Left lung (tissue), 10 donors: ENCODE data around the gene CCDC171. TPM values are rescaled to one million over a fixed set of nuclear protein-coding genes. Genes with fewer than 3 reads are reported as not detected.
"Not testable (repeated sequence)": the region's sequence is repeated elsewhere in the genome, so short reads cannot be mapped to it uniquely, and the experiment has no call there.

Experiments used
- ATAC-seq: fragments of 200-7000 bp; cut with Tn5 transposase; one replicate; pipeline ENCODE4 v1.9.1; 2020; ENCODE audit warnings: moderate library complexity
- DNase-seq, 4 donors: peaks; one replicate each; pipeline ENCODE4 v3.0.0-alpha.2; 2013 to 2020
- H3K27ac ChIP-seq, 2 donors: fragments of 200-600 bp; sonication (generic) in 1 of 2; one replicate each; pipeline versions ENCODE4 v1.5.0 to v1.8.0; 2020 to 2021
- H3K27me3 ChIP-seq, 2 donors: fragments of 200-600 bp; sonication (generic) in 1 of 2; one replicate each; pipeline versions ENCODE4 v1.5.0 to v1.8.0; 2020 to 2021
- H3K36me3 ChIP-seq, 2 donors: fragments of 200-600 bp; sonication (generic) in 1 of 2; one replicate each; pipeline versions ENCODE4 v1.5.0 to v1.8.0; 2020 to 2021
- H3K4me1 ChIP-seq, 2 donors: fragments of 200-600 bp; one replicate each; pipeline ENCODE4 v1.8.0; 2021
- H3K4me3 ChIP-seq, 2 donors: fragments of 200-600 bp; sonication (generic) in 1 of 2; one replicate each; pipeline versions ENCODE4 v1.5.0 to v1.8.0; 2020 to 2021; ENCODE audit warnings: mild to moderate bottlenecking in 1 of 2
- H3K9me3 ChIP-seq, 2 donors: fragments of 200-600 bp; sonication (generic) in 1 of 2; one replicate each; pipeline versions ENCODE4 v1.5.0 to v1.8.0; 2020 to 2021
- intact Hi-C, 2 donors: fragments of 100-400 bp; cut with DNase I; formaldehyde crosslinking; loops; one replicate each; pipeline versions ENCODE4 v1.11.2 to v1.14.2; 2022
- polyA plus RNA-seq, 6 donors: library from polyadenylated mRNA; unstranded; fragments of 120-200 nt; gene quantifications; one replicate each; pipeline ENCODE4 v1.2.1, GENCODE V29; 2013; ENCODE audit not compliant: insufficient read length in 6 of 6
- total RNA-seq, 2 donors: library from RNA; stranded (reverse); fragmentation: NEBNext Ultra II Directional; extraction: Animal tissue kit (Norgen Biotek cat#: 25700); gene quantifications; one replicate each; pipeline ENCODE4 v1.2.1, GENCODE V29; 2021
- TF ChIP-seq, protein P1 (sequence below), 2 donors: fragments of 200-600 bp; sonication (generic) in 1 of 2; IDR thresholded peaks; one replicate each; pipeline versions ENCODE4 v1.5.0 to v1.8.0; 2021; ENCODE audit warnings: antibody characterized with exemption in 2 of 2
- donor health status: DM: no; HTN: yes; CAD: no.
- donor health status: DM: no; HTN: no; CAD: no.

The CCDC171 gene
- total and polyA plus RNA-seq, 8 donors: 2.0 to 11.2 (median 10.0) TPM

DNA sequence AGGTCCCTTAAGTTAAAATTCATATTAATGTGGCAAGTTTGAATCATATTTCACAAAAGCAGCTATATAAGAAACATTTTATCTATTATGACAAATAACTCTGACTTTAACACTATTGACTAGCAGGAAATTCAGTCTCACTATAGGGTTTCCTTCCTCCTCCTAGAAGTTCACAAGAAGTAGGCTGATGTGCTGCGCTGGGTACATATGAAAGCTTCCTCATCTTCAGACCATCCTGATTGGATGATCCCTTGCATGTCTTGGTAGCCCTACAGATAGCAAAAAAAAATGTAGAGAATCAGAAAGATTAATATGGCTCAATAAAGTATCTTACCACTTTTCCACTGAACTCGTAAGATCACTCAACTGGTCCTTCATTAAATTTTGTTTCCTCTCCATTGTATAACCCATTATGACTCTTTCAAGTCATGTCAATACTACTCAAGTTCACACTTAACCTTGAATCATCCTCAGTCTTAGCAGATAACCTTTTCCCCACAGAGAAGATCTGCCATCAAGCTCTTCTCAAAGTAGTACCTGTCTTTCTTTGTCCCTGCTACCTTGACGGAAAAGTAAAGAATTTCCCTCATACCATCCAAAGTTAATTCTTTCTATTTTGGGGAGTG lies 30.6 kb upstream of the CCDC171 start:
- H3K36me3 ChIP-seq: no peaks in the 10 kb centered on the region
- H3K4me3 ChIP-seq: no peak overlapping the region
- TF ChIP-seq, protein P1, sequence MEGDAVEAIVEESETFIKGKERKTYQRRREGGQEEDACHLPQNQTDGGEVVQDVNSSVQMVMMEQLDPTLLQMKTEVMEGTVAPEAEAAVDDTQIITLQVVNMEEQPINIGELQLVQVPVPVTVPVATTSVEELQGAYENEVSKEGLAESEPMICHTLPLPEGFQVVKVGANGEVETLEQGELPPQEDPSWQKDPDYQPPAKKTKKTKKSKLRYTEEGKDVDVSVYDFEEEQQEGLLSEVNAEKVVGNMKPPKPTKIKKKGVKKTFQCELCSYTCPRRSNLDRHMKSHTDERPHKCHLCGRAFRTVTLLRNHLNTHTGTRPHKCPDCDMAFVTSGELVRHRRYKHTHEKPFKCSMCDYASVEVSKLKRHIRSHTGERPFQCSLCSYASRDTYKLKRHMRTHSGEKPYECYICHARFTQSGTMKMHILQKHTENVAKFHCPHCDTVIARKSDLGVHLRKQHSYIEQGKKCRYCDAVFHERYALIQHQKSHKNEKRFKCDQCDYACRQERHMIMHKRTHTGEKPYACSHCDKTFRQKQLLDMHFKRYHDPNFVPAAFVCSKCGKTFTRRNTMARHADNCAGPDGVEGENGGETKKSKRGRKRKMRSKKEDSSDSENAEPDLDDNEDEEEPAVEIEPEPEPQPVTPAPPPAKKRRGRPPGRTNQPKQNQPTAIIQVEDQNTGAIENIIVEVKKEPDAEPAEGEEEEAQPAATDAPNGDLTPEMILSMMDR (IDR thresholded peaks at IDR 0.05): no peak
- no peak overlapping the region for H3K27ac ChIP-seq
- no peaks in the 10 kb centered on the region for H3K4me1 ChIP-seq
- intact Hi-C loops: no loop called here
- no peaks in the 10 kb centered on the region for H3K9me3 ChIP-seq
- no peak for DNase-seq
- H3K27me3 ChIP-seq: no peaks in the 10 kb centered on the region
- ATAC-seq: no peak

DNA sequence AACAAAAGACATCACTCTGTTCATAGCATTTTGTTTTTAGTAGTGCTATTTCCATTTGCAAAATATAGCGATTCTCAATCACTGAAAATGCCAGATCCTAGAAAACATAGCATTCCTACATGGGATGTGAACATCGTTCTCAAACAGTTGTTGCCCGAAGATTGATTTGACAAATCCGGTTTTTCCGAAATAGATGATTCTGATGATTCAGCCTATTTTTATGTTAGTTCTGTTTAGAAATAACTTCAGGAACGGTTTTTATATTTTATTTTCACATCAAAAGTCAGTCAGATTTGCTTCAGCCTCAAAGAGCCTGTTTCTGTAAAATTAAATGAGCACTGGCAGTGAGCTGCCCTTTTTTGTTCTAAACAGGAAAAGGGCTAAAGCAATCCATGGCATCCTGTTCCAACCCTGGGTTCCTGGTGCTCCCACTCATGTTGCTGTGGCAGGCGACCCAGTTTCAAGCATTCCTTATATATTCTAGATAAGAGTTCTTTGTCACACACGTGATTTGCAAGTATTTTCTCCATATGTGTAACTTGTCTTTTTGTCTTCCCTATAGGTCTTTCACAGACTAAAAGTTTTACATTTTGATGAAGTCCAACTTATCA lies 27.9 kb upstream of the CCDC171 start:
- no peak for ATAC-seq

GRCh38 chr9:15525958-15526357 lies 26.9 kb upstream of the CCDC171 start:
- H3K9me3 ChIP-seq: no peaks in the 10 kb centered on the region
- no peak overlapping the region for H3K4me3 ChIP-seq
- no peaks in the 10 kb centered on the region for H3K36me3 ChIP-seq
- TF ChIP-seq, protein P1 (IDR thresholded peaks at IDR 0.05): no peak
- no peak for DNase-seq
- no peak for ATAC-seq
- H3K4me1 ChIP-seq: no peaks in the 10 kb centered on the region
- no peak overlapping the region for H3K27ac ChIP-seq
- intact Hi-C loops: no loop called here
- H3K27me3 ChIP-seq: no peaks in the 10 kb centered on the region

More for the DNA sequence above, 27.9 kb upstream of the CCDC171 start:
- Histone ChIP-seq H3K9me3 (no peaks in the 10 kb centered on the region), H3K27ac (no peak overlapping the region), H3K27me3 (no peaks in the 10 kb centered on the region), H3K36me3 (no peaks in the 10 kb centered on the region), H3K4me1 (no peaks in the 10 kb centered on the region), H3K4me3 (no peak overlapping the region)
- intact Hi-C loops: no loop called here
- DNase-seq: no peak
- TF ChIP-seq, protein P1 (IDR thresholded peaks at IDR 0.05): no peak

DNA sequence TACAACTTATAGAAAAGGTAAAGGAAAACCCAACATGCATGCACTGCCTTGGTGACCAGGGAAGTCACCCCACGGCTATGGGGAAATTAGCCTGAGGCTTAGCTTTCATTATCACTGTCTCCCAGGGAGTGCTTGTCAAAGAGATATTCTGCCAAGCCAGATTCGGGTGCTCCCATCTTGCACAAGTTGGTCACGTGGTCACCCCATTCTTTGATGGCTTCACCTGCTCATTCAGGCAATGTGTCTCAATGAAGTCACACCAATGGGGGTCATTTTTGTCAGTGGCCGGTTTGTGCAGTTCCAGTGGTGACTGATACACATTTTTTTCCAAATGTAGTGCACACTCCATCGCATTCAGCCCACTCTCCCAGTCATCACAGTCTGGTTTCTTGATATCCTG lies 25.8 kb upstream of the CCDC171 start:
- ATAC-seq, intact Hi-C loops, H3K9me3 ChIP-seq, DNase-seq, H3K4me1 ChIP-seq, H3K27me3 ChIP-seq, H3K36me3 ChIP-seq, H3K27ac ChIP-seq, H3K4me3 ChIP-seq: not testable (repeated sequence)

GRCh38 chr9:15529566-15530324 lies 23.1 kb upstream of the CCDC171 start:
- TF ChIP-seq, protein P1 (IDR thresholded peaks at IDR 0.05): no peak
- intact Hi-C loops: no loop called here
- Histone ChIP-seq H3K27me3 (no peaks in the 10 kb centered on the region), H3K4me3 (no peak overlapping the region), H3K9me3 (no peaks in the 10 kb centered on the region), H3K27ac (no peak overlapping the region), H3K4me1 (no peaks in the 10 kb centered on the region), H3K36me3 (no peaks in the 10 kb centered on the region)
- no peak for DNase-seq
- no peak for ATAC-seq
